Upper lobe of right lung (tissue), 1 donor: ENCODE measurements around the gene ABI3. TPM values are rescaled to one million over a fixed set of nuclear protein-coding genes. Genes with fewer than 3 reads are reported as not detected.

Experiments
- ATAC-seq: fragments of 200-7000 bp; cut with Tn5 transposase; one replicate; pipeline ENCODE4 v1.9.1; 2020; ENCODE audit warnings: mild to moderate bottlenecking, moderate library complexity
- DNase-seq: peaks from one replicate; pipeline ENCODE4 v3.0.0-alpha.2; 2020
- H3K27ac ChIP-seq: fragments of 200-600 bp; one replicate; pipeline ENCODE4 v1.8.0; 2022
- H3K27me3 ChIP-seq: fragments of 200-600 bp; one replicate; pipeline ENCODE4 v1.8.0; 2022; ENCODE audit warnings: mild to moderate bottlenecking
- H3K36me3 ChIP-seq: fragments of 200-600 bp; one replicate; pipeline ENCODE4 v1.8.0; 2022
- H3K4me1 ChIP-seq: fragments of 200-600 bp; one replicate; pipeline ENCODE4 v1.8.0; 2022
- H3K4me3 ChIP-seq: fragments of 200-600 bp; one replicate; pipeline ENCODE4 v1.8.0; 2022; ENCODE audit warnings: mild to moderate bottlenecking
- H3K9me3 ChIP-seq: fragments of 200-600 bp; one replicate; pipeline ENCODE4 v1.8.0; 2022
- CTCF ChIP-seq: fragments of 200-600 bp; IDR thresholded peaks from one replicate; pipeline ENCODE4 v1.8.0; 2022; ENCODE audit warnings: antibody characterized with exemption
- intact Hi-C: fragments of 100-400 bp; cut with DNase I; formaldehyde crosslinking; loops from one replicate; pipeline ENCODE4 v1.11.0; 2022
- total RNA-seq: library from RNA; stranded (reverse); fragmentation: NEBNext Ultra II Directional; extraction: Animal tissue kit (Norgen Biotek cat#: 25700); gene quantifications from one replicate; pipeline ENCODE4 v1.2.1, GENCODE V29; 2021
- donor health status: DM: no; HTN: yes; CAD: no; lungs with severe emphysema.

ABI3 gene
- total RNA-seq, 1 donor from 2014 or later = 31.5 TPM

GRCh38 chr17:49219987-49220386, 9.5 kb downstream of the ABI3 start:
- no peak for ATAC-seq
- intact Hi-C loops = no loop called here
- DNase-seq = no peak
- H3K27ac ChIP-seq = no peak overlapping the region
- H3K4me3 ChIP-seq = no peak overlapping the region
- no peak for TF ChIP-seq CTCF
- no peaks in the 10 kb centered on the region for H3K9me3 ChIP-seq
- no peaks in the 10 kb centered on the region for H3K36me3 ChIP-seq
- H3K27me3 ChIP-seq = peaks cover 12% of the 10 kb centered on the region
- H3K4me1 ChIP-seq = peaks cover 49% of the 10 kb centered on the region

- intact Hi-C loops = no loop called here
- TF ChIP-seq CTCF = no peak
- no peak for ATAC-seq
- Histone ChIP-seq H3K27ac (no peak overlapping the region), H3K36me3 (no peaks in the 10 kb centered on the region), H3K4me3 (no peak overlapping the region), H3K27me3 (peaks cover 17% of the 10 kb centered on the region), H3K9me3 (no peaks in the 10 kb centered on the region), H3K4me1 (peaks cover 20% of the 10 kb centered on the region)
- DNase-seq = no peak
Observed at GRCh38 chr17:49223168-49223516, 12.6 kb downstream of the ABI3 start.

- Histone ChIP-seq H3K4me1 (peaks cover 15% of the 10 kb centered on the region), H3K36me3 (no peaks in the 10 kb centered on the region), H3K27me3 (peaks cover 17% of the 10 kb centered on the region), H3K27ac (no peak overlapping the region), H3K4me3 (no peak overlapping the region), H3K9me3 (no peaks in the 10 kb centered on the region)
- peak; percentile 78 for TF ChIP-seq CTCF
- ATAC-seq = peak; percentile 61
- intact Hi-C loops = no loop called here
- peak; percentile 77 for DNase-seq
Observed at GRCh38 chr17:49223517-49224197, 13.2 kb downstream of the ABI3 start.

- ATAC-seq = peak; percentile 22
- H3K27ac ChIP-seq = no peak overlapping the region
- peak; percentile 69 for DNase-seq
- H3K4me1 ChIP-seq = peaks cover 12% of the 10 kb centered on the region
- intact Hi-C loops = no loop called here
- peaks cover 17% of the 10 kb centered on the region for H3K27me3 ChIP-seq
- no peaks in the 10 kb centered on the region for H3K36me3 ChIP-seq
- no peaks in the 10 kb centered on the region for H3K9me3 ChIP-seq
- no peak overlapping the region for H3K4me3 ChIP-seq
- TF ChIP-seq CTCF = no peak
Observed at GRCh38 chr17:49224198-49224996, 13.9 kb downstream of the ABI3 start.

- intact Hi-C loops = no loop called here
- no peak overlapping the region for H3K27ac ChIP-seq
- H3K36me3 ChIP-seq = no peaks in the 10 kb centered on the region
- no peak for DNase-seq
- peaks cover 17% of the 10 kb centered on the region for H3K27me3 ChIP-seq
- no peaks in the 10 kb centered on the region for H3K9me3 ChIP-seq
- ATAC-seq = no peak
- H3K4me1 ChIP-seq = peaks cover 12% of the 10 kb centered on the region
- no peak for TF ChIP-seq CTCF
- H3K4me3 ChIP-seq = no peak overlapping the region
Observed at GRCh38 chr17:49224997-49225337, 14.5 kb downstream of the ABI3 start.
